ENCODE results near the gene ERFL.

DNA sequence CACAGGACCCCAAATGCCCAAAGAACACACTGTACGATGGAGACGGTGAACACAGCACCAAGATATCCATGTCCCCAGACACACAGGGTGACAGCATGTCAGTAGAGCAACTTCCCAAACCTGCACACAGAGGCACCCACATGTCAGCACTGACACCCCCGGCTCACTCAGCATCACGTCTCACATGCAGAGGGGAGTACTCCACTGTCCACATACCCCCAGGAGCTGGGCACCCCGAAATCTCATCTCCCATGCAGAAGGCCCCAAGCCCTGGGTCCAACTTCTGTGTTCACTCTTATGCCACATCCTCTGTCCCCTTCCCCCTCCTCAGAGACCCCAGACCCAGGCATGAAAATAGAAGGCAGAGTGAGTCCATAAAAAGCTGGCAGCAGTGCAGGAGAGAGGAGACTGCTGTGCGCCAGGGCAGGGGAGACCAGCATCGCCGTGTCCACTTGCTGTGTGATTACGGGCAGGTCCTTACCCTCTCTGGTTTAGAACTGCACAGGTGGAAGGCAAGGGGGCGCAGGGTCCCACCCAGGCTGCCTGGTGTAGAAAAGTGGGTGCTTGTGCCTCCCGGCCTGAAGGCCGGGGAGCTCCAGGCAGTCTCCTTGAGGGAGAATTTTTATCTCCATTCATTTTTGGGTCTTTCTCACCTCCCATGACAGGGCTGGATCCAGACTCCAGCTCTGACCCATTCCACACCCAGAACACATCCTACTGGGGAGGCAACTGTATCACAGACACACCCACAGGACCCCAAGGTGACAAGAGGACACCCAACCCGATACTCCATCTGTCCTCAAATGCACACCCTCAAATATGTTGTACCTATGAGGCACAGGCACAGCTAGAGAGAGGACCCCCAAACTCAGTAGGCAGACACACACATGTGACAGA, 17.0 kb downstream of the ERFL start:
- TF ChIP-seq, protein P1, sequence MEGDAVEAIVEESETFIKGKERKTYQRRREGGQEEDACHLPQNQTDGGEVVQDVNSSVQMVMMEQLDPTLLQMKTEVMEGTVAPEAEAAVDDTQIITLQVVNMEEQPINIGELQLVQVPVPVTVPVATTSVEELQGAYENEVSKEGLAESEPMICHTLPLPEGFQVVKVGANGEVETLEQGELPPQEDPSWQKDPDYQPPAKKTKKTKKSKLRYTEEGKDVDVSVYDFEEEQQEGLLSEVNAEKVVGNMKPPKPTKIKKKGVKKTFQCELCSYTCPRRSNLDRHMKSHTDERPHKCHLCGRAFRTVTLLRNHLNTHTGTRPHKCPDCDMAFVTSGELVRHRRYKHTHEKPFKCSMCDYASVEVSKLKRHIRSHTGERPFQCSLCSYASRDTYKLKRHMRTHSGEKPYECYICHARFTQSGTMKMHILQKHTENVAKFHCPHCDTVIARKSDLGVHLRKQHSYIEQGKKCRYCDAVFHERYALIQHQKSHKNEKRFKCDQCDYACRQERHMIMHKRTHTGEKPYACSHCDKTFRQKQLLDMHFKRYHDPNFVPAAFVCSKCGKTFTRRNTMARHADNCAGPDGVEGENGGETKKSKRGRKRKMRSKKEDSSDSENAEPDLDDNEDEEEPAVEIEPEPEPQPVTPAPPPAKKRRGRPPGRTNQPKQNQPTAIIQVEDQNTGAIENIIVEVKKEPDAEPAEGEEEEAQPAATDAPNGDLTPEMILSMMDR (conservative IDR thresholded peaks at IDR 0.05): no peak
- no peak for TF ChIP-seq ZFX (IDR thresholded peaks at IDR 0.05)
